WI38 (cell line): Measurements from ENCODE around the gene TMEM53.

ENCODE experiments used
- H3K4me3 ChIP-seq: 2 replicates; pipeline ENCODE4 v1.5.1; 2011; ENCODE audit warnings: low read depth, mild to moderate bottlenecking, control low read depth, low read length
- CTCF ChIP-seq: IDR thresholded peaks from 2 replicates; pipeline ENCODE4 v1.5.1; 2012; ENCODE audit warnings: low read depth, mild to moderate bottlenecking, control low read depth, low read length

The TMEM53 gene

GRCh38 chr1:44718091-44718490 is 43.8 kb upstream of the TMEM53 start:
- no peak for TF ChIP-seq CTCF
- H3K4me3 ChIP-seq: no peak overlapping the region

GRCh38 chr1:44717653-44718052 is 43.4 kb upstream of the TMEM53 start:
- no peak overlapping the region for H3K4me3 ChIP-seq
- TF ChIP-seq CTCF: no peak

- no peak overlapping the region for H3K4me3 ChIP-seq
- TF ChIP-seq CTCF: no peak
Observed at GRCh38 chr1:44717156-44717555, 42.9 kb upstream of the TMEM53 start.

GRCh38 chr1:44714944-44715571 is 40.8 kb upstream of the TMEM53 start:
- peak; percentile 91 for TF ChIP-seq CTCF
- no peak overlapping the region for H3K4me3 ChIP-seq

GRCh38 chr1:44714532-44714931 is 40.3 kb upstream of the TMEM53 start:
- TF ChIP-seq CTCF: no peak
- H3K4me3 ChIP-seq: no peak overlapping the region

- no peak for TF ChIP-seq CTCF
- H3K4me3 ChIP-seq: no peak overlapping the region
Observed at GRCh38 chr1:44713321-44713781, 39.1 kb upstream of the TMEM53 start.

GRCh38 chr1:44707959-44708831 is 33.9 kb upstream of the TMEM53 start:
- TF ChIP-seq CTCF: peak; percentile 24; the same call in 1 of the 2 replicates
- no peak overlapping the region for H3K4me3 ChIP-seq
